Activated T-cell treated with anti-CD3 and anti-CD28 coated beads for 1 hour (primary cell): ENCODE data around the gene RIF1.

Source experiments
- DNase-seq: peaks from one replicate; pipeline ENCODE4 v3.0.0-alpha.2; 2020; ENCODE audit warnings: low read depth

The RIF1 gene

DNA sequence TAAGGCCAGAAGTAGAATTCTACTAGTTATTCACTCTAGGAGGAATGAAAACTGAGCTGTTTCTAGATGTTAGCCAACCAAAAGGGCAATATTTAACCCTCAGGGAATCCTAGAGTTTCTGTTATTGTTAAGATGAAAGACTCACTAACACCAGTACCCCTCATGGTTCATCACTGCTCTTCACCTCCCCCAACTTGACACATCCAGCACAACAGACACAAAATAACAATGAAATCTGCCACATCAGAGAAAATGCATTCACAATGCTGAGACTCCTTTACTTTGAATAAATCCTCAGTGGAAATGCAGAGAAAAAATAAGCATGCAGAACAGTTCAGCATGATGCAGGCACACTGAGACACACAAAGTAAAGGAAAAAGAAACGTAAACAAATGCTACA lies 111.3 kb downstream of the RIF1 start:
- no peak for DNase-seq

GRCh38 chr2:151522556-151522955 lies 112.9 kb downstream of the RIF1 start:
- no peak for DNase-seq

DNA sequence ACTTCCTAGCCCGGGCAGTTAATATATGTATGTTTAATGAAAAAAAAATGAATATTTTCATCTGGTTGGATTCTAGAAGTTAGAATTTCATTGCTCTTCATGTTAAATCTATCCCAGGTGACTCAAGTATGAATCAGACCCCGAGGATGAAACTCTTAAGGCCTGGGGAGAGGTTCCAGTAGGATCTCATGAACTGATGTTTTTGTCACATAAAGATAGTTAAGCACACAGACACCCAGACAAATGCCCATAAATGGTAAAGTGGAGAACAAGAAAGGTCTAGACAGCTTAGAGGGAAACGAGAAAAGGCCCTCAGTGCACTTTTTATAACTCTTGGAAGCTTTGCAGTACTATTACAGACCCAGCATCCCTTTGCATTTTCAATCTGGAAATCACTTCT lies 114.1 kb downstream of the RIF1 start:
- DNase-seq: no peak

DNA sequence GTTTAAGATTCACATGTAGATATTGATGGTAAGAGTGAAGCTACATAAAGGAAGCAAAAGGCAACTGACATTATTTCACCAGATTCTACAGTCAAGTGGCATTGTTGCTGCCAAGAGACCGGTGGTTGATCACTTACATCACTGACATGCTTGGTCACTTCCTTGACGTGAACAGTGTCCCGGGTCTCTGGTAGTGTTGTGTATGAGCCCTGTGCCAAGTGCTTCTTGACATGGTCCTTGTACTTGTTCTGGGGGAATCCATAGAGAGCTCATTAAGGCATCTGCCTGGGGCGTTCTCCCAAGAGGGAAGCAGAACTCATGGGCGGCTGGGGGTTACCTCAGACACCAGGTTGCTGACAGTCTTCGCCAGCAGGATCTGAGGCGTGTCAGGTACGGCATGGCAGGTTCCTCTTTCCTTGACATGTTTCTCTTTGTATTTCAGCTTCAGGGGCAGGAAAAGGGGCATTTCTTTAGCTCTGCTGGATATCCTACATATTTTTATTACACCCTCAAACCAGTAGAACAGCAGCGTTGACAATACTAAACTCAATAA lies 116.2 kb downstream of the RIF1 start:
- no peak for DNase-seq

DNA sequence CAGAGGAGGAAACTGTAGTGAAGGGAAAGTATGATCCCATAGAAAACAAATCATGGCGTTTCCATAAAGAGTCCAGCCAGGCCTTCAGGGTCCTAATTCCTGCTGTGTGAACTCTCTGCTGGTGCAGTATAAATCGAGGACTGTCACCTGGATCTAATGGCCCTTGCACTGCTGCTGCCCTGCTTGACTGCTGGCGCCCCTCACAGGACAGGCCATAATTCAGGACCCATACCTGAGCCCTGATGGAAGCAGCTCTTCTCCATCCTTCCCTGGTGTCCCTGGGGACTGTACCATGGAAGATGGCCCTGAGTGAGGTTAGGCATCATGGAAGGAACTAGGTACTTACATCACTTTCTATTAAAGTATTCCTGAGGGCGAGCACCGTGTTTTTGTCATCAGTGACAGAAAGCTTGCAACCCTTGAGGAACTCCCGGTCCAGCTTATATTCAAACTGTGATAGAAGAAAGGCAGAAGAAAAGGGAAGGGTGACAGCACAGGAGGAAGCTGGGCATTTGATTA lies 116.9 kb downstream of the RIF1 start:
- DNase-seq: no peak
